Choroid plexus epithelial cell (primary cell): ENCODE data around the gene ODC1.
A peak's percentile ranks its signal among the peaks of the same experiment; 100 is the strongest.

Experiments used
- DNase-seq: peaks from one replicate; pipeline ENCODE4 v3.0.0-alpha.2; 2010; ENCODE audit warnings: low read depth
- H3K4me3 ChIP-seq: 2 replicates; pipeline ENCODE4 v1.5.1; 2011; ENCODE audit warnings: low read depth, mild to moderate bottlenecking, control low read depth, low read length, moderate library complexity
- TF ChIP-seq, protein P1 (sequence below): conservative IDR thresholded peaks from 2 replicates; pipeline ENCODE4 v1.5.1; 2011; ENCODE audit warnings: low read depth, mild to moderate bottlenecking, control low read depth, inconsistent platforms, low read length, moderate library complexity

ODC1 gene

DNA sequence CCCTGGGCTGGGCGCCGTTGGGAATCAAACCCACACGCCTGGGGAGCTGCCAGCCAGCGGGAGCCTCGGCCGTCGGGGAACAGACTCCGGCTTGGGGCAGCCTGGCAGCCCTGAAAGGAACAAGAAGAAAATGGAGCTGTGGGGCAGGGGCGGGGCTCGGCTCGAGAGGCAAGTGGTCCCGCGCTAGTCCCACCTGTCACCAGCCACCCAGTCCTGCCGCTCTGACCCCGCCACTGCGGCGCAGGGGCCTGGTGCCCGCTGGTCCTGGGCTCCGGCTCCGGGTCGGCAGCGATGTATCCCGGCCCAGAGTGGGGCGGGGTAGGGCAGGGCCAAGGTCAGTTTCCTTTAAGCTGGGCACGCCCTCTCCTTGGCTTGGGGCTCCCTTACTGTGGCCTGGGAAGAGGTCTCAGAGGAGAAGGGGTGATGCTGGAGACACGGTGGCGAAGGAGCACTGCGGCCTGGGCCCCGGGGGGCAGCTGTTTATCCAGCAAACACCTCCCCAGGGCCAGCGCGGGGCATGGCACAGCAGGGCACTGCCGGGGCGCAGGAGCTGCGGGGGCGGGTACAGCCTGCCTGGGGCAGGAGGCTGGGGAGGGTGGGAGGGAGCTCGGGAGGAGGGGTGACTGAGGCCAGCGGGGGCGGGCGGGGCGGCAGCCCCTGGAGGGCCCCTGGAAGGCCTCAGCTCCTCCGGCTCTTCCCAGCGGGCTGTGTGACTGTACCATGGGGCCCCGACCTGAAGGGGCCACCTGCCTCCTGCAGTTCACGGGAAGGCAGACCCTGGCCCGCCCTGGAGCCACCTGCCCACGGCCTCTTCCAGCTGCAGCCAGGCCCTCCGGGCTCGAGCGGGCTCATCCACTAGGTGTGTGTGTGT lies 15.6 kb downstream of the ODC1 start:
- H3K4me3 ChIP-seq: no peak overlapping the region
- no peak for DNase-seq
- TF ChIP-seq, protein P1, sequence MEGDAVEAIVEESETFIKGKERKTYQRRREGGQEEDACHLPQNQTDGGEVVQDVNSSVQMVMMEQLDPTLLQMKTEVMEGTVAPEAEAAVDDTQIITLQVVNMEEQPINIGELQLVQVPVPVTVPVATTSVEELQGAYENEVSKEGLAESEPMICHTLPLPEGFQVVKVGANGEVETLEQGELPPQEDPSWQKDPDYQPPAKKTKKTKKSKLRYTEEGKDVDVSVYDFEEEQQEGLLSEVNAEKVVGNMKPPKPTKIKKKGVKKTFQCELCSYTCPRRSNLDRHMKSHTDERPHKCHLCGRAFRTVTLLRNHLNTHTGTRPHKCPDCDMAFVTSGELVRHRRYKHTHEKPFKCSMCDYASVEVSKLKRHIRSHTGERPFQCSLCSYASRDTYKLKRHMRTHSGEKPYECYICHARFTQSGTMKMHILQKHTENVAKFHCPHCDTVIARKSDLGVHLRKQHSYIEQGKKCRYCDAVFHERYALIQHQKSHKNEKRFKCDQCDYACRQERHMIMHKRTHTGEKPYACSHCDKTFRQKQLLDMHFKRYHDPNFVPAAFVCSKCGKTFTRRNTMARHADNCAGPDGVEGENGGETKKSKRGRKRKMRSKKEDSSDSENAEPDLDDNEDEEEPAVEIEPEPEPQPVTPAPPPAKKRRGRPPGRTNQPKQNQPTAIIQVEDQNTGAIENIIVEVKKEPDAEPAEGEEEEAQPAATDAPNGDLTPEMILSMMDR: no peak

DNA sequence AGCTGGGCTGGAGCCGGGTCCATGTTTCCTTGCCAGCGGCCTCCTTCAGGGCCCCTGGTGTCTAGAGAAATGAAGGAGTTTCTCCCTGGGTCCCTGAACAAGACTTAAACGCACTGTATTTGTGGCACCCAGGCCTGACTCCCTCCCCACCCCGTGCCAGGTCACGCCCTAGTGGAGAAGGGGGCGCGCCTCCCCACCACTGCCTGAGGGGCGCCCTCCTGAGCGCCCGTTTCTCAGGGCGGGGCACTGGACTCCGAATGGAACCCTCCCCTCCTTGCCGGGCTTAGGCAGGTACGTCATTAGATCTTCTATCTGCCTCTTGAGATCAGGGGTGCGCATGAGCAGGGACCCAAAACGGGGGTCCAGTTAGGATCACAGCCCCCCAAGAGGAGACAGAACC lies 16.3 kb downstream of the ODC1 start:
- no peak for DNase-seq
- no peak overlapping the region for H3K4me3 ChIP-seq
- TF ChIP-seq, protein P1: no peak

DNA sequence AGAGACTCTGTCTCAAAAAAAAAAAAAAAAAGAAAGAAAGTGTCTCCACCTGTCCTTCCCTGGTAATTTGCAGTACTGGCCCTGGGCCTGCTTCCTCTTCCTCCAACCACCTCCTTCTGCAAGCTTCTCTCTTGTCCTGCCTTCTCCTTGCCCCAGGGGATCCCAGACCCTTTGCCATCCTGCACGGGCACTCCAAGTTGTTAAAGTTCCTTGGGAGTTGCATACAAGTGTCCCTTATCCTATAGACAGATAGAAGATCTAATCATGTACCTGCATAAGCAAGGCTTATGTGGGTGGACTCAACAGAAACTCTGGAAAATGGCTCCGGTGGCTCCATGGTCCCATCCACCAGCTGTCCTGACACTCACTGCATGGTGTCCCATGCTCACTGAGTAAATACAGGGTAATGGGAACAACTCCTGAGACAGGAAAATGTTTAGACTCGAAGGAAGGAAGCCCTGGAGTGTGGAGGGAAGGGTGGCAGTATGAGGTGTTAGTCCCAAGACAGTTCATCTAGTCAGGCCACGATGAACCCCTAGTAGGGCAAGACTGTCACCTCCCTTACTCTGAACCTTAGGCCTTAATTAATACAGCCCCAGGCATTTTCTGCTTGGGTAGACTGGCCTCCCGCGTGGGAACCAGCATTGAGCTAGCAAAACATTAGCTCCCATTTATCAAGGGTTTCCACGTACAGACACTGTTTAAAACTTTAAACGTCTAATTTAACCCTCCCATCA lies 17.1 kb downstream of the ODC1 start:
- TF ChIP-seq, protein P1: no peak
- H3K4me3 ChIP-seq: no peak overlapping the region
- DNase-seq: no peak

DNA sequence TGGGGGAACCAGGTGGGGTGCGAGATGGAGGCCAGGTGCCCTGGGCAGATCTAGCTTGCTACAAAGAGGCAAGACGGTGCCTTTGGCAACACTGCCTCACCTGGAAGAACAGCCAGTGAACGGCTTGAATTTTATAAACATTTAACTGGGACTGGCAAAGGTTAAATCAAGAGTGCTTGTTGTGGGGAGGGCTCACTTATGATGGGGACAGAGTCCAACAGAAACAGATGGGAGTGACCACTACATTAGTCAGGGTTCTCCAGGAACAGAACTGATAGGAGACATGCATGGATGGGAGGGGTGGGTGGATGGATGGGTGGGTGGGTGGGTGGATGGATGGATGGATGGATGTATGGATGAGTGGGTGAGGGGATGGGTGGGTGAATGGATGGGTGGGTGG lies 19.2 kb downstream of the ODC1 start:
- TF ChIP-seq, protein P1: no peak
- H3K4me3 ChIP-seq: no peak overlapping the region
- DNase-seq: no peak

DNA sequence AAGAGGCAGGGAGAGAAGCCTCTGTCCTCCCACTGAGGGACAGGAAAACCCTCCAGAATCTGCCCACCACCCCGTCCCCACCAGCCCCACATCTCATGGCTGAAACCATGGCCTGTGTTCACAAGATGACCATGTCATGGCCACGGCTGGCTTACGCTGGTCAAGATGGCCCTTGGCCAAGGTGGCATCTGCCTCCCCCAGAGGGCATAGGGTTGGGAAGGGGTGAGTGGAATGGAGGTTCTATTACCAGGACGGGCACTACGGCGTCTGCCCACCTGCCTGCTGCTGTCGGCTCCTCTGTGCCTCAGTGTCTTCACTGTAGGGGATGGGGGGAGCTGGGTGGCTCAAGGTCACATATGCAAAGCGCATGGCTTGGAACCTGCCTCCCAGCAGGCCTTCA lies 19.8 kb downstream of the ODC1 start:
- no peak for DNase-seq

DNA sequence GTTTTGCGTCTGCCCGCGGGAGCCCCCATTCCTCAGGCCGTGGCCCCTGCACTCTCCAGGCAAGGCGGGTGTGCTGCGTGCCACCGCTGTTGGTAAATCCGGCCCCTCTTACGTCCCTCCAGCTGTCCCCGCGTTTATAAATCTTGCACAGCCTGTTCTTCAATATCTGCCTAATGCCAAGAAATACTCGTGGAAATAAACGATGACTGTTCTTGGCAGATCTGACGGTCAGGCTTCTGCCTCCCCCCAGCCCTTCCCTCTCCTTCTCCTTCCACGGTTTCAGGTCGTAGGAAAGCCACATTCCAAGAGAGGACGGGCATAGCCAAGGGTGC lies 20.5 kb downstream of the ODC1 start:
- TF ChIP-seq, protein P1: no peak
- DNase-seq: peak; percentile 19

More for the DNA sequence above, 19.8 kb downstream of the ODC1 start:
- TF ChIP-seq, protein P1: no peak
- no peak overlapping the region for H3K4me3 ChIP-seq

More for the DNA sequence above, 20.5 kb downstream of the ODC1 start:
- H3K4me3 ChIP-seq: no peak overlapping the region
